Type B pancreatic cell (in vitro differentiated cells): ENCODE data around the gene OSBPL3. TPM values are rescaled to one million over a fixed set of nuclear protein-coding genes. Genes with fewer than 3 reads are reported as not detected.

ENCODE experiments used
- DNase-seq: peaks from one replicate; pipeline ENCODE4 v3.0.0; 2021; ENCODE audit warnings: mixed read lengths; ENCODE audit not compliant: unreplicated experiment; ENCODE audit errors: extremely low spot score
- H3K27ac Mint-ChIP-seq: 2 replicates; pipeline ENCODE4 v1.8.0; 2021; ENCODE audit warnings: mild to moderate bottlenecking, mixed read lengths
- H3K27me3 Mint-ChIP-seq: 2 replicates; pipeline ENCODE4 v1.8.0; 2021; ENCODE audit warnings: mixed read lengths
- H3K36me3 Mint-ChIP-seq: 2 replicates; pipeline ENCODE4 v1.8.0; 2021; ENCODE audit warnings: mixed read lengths
- H3K4me1 Mint-ChIP-seq: one replicate; pipeline ENCODE4 v1.8.0; 2021; ENCODE audit warnings: mixed read lengths; ENCODE audit not compliant: unreplicated experiment
- H3K4me3 Mint-ChIP-seq: 2 replicates; pipeline ENCODE4 v1.8.0; 2021; ENCODE audit warnings: mild to moderate bottlenecking, mixed read lengths
- H3K9me3 Mint-ChIP-seq: 2 replicates; pipeline ENCODE4 v1.8.0; 2021; ENCODE audit warnings: mixed read lengths
- CTCF ChIP-seq: fragments of 200-600 bp; sonication (generic); conservative IDR thresholded peaks from 2 replicates; pipeline ENCODE4 v1.5.0; 2021; ENCODE audit warnings: antibody characterized with exemption, mild to moderate bottlenecking
- total RNA-seq: library from RNA; stranded (reverse); gene quantifications from 2 replicates; pipeline ENCODE4 v1.2.1, GENCODE V29; 2021; ENCODE audit warnings: low replicate concordance

The OSBPL3 gene
- total RNA-seq, 1 donor from 2014 or later, result 18.3 TPM

- no peak overlapping the region for H3K27ac Mint-ChIP-seq
- no peak for DNase-seq
- H3K4me1 Mint-ChIP-seq, result no peaks in the 10 kb centered on the region
- H3K4me3 Mint-ChIP-seq, result no peak overlapping the region
- TF ChIP-seq CTCF, result no peak
- no peaks in the 10 kb centered on the region for H3K9me3 Mint-ChIP-seq
- no peaks in the 10 kb centered on the region for H3K36me3 Mint-ChIP-seq
- H3K27me3 Mint-ChIP-seq, result no peaks in the 10 kb centered on the region
These were observed 36.7 kb downstream of the OSBPL3 start for GRCh38 chr7:24943096-24943948.

DNA sequence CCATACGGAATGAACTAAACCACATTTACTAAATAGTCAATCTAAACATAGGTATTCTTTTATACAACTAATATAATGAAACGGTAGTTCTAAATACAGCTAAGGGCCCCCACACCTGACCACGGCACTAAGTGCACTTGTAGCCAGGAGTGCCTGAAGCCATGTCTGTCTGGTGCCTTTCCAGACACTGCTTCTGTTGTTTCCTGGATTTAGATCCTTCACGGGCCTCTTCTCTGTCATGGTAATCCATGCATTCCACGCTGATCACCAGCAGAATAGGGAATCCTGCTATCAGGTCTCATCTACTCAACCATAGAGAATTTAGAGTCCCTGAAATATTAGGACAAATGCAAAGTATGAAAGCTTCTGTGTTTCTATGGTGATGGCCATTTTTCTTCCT, 37.8 kb downstream of the OSBPL3 start:
- TF ChIP-seq CTCF, result no peak
- no peaks in the 10 kb centered on the region for H3K27me3 Mint-ChIP-seq
- DNase-seq, result no peak
- no peaks in the 10 kb centered on the region for H3K4me1 Mint-ChIP-seq
- H3K4me3 Mint-ChIP-seq, result no peak overlapping the region
- H3K9me3 Mint-ChIP-seq, result no peaks in the 10 kb centered on the region
- no peak overlapping the region for H3K27ac Mint-ChIP-seq
- no peaks in the 10 kb centered on the region for H3K36me3 Mint-ChIP-seq

DNA sequence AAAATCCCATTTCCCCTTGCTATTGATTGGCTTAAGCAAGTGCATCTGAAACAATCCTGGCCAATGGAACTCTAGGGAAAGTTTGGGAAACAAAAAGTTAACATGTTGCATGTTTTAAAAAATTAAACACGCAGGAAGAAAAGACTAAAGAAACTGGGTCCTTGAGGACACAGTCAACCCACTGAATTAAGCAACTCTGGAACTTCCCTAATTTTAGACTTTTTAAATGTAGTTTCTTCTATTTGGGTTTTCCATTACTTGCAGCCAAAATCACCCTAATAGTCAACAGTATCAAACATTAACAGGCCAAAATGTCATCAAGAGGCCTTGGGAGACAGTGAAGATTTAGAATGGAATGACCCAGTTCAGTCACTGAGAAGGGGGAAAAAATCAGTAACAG, 40.6 kb downstream of the OSBPL3 start:
- Mint-ChIP-seq H3K27ac (no peak overlapping the region), H3K36me3 (no peaks in the 10 kb centered on the region), H3K4me3 (no peak overlapping the region), H3K9me3 (peaks cover 5% of the 10 kb centered on the region), H3K27me3 (no peaks in the 10 kb centered on the region), H3K4me1 (no peaks in the 10 kb centered on the region)
- DNase-seq, result no peak
- no peak for TF ChIP-seq CTCF

DNA sequence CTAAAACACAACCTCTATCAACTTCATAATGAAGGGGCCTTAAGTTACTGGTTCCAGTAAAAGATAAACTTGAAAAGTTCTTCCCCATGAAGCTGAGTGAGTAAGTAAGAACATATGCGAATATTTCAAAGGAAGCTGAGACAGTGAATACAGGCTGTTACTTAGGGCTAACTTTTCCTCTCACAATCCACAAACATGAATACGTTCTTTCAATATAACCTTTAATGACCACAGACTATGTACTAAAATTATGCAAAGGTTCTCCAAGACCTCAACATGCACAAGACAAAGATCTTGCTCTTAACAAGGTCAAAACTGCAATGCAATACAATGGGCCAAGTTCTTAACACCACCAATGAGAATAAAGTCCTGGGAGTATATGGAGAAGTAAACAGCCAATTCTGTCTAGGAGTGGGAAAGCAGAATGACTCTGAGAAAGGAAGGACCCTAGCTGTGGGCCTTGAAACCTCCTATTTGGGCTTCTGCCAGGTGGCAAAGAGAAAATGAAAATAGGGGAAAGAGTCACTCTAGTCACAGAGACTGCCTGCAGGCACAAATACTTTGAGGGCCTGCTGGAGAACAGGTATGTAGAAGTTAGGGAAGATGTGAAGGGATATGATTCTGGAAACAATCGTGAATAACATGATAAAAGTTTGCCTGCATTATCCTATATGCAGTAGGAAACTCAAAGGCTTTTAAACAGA, 43.7 kb downstream of the OSBPL3 start:
- DNase-seq, result no peak
- no peak overlapping the region for H3K27ac Mint-ChIP-seq

DNA sequence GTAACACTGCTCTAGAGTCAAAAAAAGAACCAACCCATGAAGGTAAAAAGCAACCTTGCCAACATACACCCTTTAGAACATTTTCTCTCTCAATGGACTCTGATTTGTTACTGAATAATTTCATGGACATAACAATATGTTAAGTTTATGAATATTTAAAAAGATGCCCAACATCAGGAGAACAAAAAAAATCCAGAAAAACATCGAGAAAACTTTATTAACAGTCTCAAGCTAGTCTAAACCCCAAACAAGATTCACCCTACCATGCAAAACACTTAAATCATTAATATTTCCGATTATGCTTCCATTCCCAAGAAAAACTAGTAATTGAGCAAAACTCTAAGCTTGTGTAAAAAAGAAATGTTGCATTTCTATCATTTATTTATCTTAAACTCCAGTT, 46.7 kb downstream of the OSBPL3 start:
- Mint-ChIP-seq H3K4me3 (no peak overlapping the region), H3K36me3 (peaks cover 7% of the 10 kb centered on the region), H3K27ac (no peak overlapping the region), H3K9me3 (peaks cover 9% of the 10 kb centered on the region), H3K27me3 (no peaks in the 10 kb centered on the region), H3K4me1 (peaks cover 12% of the 10 kb centered on the region)
- DNase-seq, result no peak
- TF ChIP-seq CTCF, result no peak

More for the DNA sequence above, 43.7 kb downstream of the OSBPL3 start:
- peaks cover 12% of the 10 kb centered on the region for H3K4me1 Mint-ChIP-seq
- no peaks in the 10 kb centered on the region for H3K27me3 Mint-ChIP-seq
- no peak overlapping the region for H3K4me3 Mint-ChIP-seq
- H3K9me3 Mint-ChIP-seq, result peaks cover 5% of the 10 kb centered on the region
- no peak for TF ChIP-seq CTCF
- peaks cover under 1% of the 10 kb centered on the region for H3K36me3 Mint-ChIP-seq
